CD8-positive, alpha-beta memory T cell (primary cell): ENCODE measurements around the gene SMCO2. TPM values are rescaled to one million over a fixed set of nuclear protein-coding genes. Genes with fewer than 3 reads are reported as not detected.

Source experiments
- CTCF ChIA-PET: fragments of 350-600 bp; sonication (Branson Sonifier 250); formaldehyde crosslinking; loops from one replicate; lab custom pipeline; 2021; ENCODE audit warnings: antibody characterized with exemption; lab: Charles Lee
- POLR2A ChIA-PET: fragments of 350-600 bp; sonication (Branson Sonifier 250); formaldehyde crosslinking; loops from one replicate; lab custom pipeline; 2021; ENCODE audit warnings: antibody characterized with exemption; lab: Charles Lee
- DNase-seq, 5 donors: peaks; one replicate each; pipeline versions ENCODE4 v3.0.0 to v3.0.0-alpha.2; 2020 to 2022; ENCODE audit warnings: mixed read lengths in 1 of 5
- H3K27ac ChIP-seq: one replicate; pipeline ENCODE4 v1.7.0; 2013; ENCODE audit warnings: low read depth, mild to moderate bottlenecking, low read length, moderate library complexity
- H3K27me3 ChIP-seq: 2 replicates; pipeline ENCODE4 v1.7.0; 2013; ENCODE audit warnings: low read length, mild to moderate bottlenecking; ENCODE audit not compliant: insufficient read depth, poor library complexity, severe bottlenecking
- H3K36me3 ChIP-seq: 2 replicates; pipeline ENCODE4 v1.7.0; 2013; ENCODE audit warnings: mild to moderate bottlenecking, low read length, moderate library complexity; ENCODE audit not compliant: insufficient read depth
- H3K4me1 ChIP-seq: 2 replicates; pipeline ENCODE4 v1.7.0; 2013; ENCODE audit warnings: mild to moderate bottlenecking, low read length, moderate library complexity; ENCODE audit not compliant: insufficient read depth
- H3K4me3 ChIP-seq: 2 replicates; pipeline ENCODE4 v1.7.0; 2013; ENCODE audit warnings: mild to moderate bottlenecking, low read length
- H3K9me3 ChIP-seq: 2 replicates; pipeline ENCODE4 v1.7.0; 2013; ENCODE audit warnings: mild to moderate bottlenecking, low read length
- H3K27ac Mint-ChIP-seq, 8 donors: one replicate each; pipeline ENCODE4 v1.8.0; 2020 to 2021; ENCODE audit warnings: mixed read lengths in 8 of 8, mild to moderate bottlenecking in 6 of 8, inconsistent platforms in 3 of 8, moderate library complexity in 3 of 8
- H3K27me3 Mint-ChIP-seq, 2 donors: one replicate each; pipeline ENCODE4 v1.8.0; 2020 to 2021; ENCODE audit warnings: mixed read lengths in 2 of 2, mild to moderate bottlenecking in 1 of 2, moderate library complexity in 1 of 2
- H3K36me3 Mint-ChIP-seq, 3 donors: one replicate each; pipeline ENCODE4 v1.8.0; 2020 to 2021; ENCODE audit warnings: mixed read lengths in 3 of 3, inconsistent platforms in 1 of 3, mild to moderate bottlenecking in 1 of 3
- H3K4me1 Mint-ChIP-seq, 3 donors: one replicate each; pipeline ENCODE4 v1.8.0; 2020 to 2021; ENCODE audit warnings: mixed read lengths in 3 of 3, inconsistent platforms in 1 of 3, mild to moderate bottlenecking in 1 of 3
- H3K4me3 Mint-ChIP-seq, 7 donors: one replicate each; pipeline ENCODE4 v1.8.0; 2020 to 2021; ENCODE audit warnings: mixed read lengths in 7 of 7, mild to moderate bottlenecking in 6 of 7, moderate library complexity in 4 of 7, inconsistent platforms in 2 of 7
- H3K9me3 Mint-ChIP-seq, 5 donors: one replicate each; pipeline ENCODE4 v1.8.0; 2020 to 2022; ENCODE audit warnings: mixed read lengths in 5 of 5, mild to moderate bottlenecking in 3 of 5, moderate library complexity in 2 of 5, inconsistent platforms in 1 of 5
- polyA plus RNA-seq: library from polyadenylated mRNA; unstranded; fragments of 300-500 nt; fragmentation: Illumina TruSeq; gene quantifications from one replicate; pipeline ENCODE4 v1.2.3, GENCODE V29; 2021
- total RNA-seq, 2 experiments: library from RNA; stranded (reverse); gene quantifications; one replicate each; pipeline ENCODE4 v1.2.3, GENCODE V29; 2021

The SMCO2 gene
- total and polyA plus RNA-seq, 3 experiments from 2014 or later: not detected

DNA sequence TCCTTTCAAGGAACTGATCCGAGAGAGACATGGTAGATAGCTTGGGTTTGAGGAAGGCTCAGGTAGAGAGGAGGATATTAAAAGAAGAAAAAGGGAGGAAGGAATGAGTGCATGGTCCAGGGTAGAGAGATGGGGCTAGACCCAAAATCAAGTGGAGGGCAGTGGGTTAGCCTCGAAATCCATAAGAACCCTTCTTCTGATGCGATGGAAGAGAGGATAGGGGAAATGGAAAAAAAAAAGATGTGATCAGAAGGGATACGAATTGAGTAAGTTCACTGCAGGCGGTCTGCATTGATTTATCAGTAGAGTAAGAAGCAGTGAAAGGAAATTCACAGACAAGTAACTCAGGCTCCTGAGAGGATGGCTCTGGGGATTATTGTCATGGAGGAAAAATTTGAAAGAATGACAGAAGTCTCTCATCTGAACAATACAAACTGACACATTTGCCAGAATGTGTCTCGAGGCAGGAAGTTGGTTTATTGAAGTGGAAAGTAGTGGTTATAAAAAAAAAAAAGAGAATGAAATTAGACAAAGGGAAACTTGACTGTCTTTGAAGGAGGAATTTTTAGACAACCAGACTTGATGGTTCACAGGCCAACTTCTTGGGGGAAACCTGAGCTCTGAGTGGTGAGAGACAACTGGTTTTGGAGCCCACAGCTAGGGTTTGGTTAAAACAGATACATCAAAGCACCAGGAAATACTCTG lies 87.7 kb downstream of the SMCO2 start:
- Histone ChIP-seq H3K9me3 (no peaks in the 10 kb centered on the region), H3K4me3 (no peak overlapping the region), H3K36me3 (no peaks in the 10 kb centered on the region), H3K27me3 (no peaks in the 10 kb centered on the region), H3K4me1 (peaks cover 20% of the 10 kb centered on the region), H3K27ac (no peak overlapping the region)
- Mint-ChIP-seq H3K9me3 (no peaks in the 10 kb centered on the region), H3K36me3 (no peaks in the 10 kb centered on the region), H3K4me1 (peaks cover 16 to 24% (median 18%) of the 10 kb centered on the region in 3 donors), H3K27me3 (peaks cover 0 to 5% of the 10 kb centered on the region in 2 donors), H3K4me3 (peak overlapping the region in 5 of 7 donors; percentile 10 to 41 (median 20)), H3K27ac (peak overlapping the region in 7 of 8 donors; percentile 3 to 60 (median 18))
- POLR2A ChIA-PET: no interaction called here
- CTCF ChIA-PET: no interaction called here
- DNase-seq: peak in 2 of 5 donors; percentile 23 to 67

DNA sequence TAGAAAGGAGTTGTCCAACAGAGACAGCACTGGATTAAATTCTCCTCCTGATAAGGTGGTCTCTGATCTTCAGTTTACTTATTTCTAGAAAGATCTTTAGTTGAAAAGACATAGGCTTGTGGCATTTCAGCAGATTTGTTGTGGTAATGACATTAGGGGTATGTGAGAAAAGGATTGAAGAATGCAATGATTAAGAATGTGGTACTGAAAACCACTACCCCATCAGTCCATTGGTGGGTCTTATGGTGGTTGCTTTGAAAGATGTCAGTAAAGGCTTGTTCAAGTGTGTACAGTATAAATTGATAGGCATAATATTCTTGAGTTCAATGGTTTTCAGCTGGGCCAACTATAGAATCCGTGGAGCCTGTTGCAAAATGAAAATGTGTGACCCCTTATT lies 88.2 kb downstream of the SMCO2 start:
- H3K4me1 ChIP-seq: peaks cover 20% of the 10 kb centered on the region
- no peak overlapping the region for H3K27ac ChIP-seq
- DNase-seq: no peak
- H3K4me1 Mint-ChIP-seq: peaks cover 16 to 24% (median 18%) of the 10 kb centered on the region in 3 donors
- no peaks in the 10 kb centered on the region for H3K36me3 Mint-ChIP-seq
- no peaks in the 10 kb centered on the region for H3K27me3 ChIP-seq
- ChIA-PET POLR2A (no interaction called here), CTCF (no interaction called here)
- H3K9me3 Mint-ChIP-seq: no peaks in the 10 kb centered on the region
- peak overlapping the region in 4 of 7 donors; percentile 6 to 41 (median 23) for H3K4me3 Mint-ChIP-seq
- H3K36me3 ChIP-seq: no peaks in the 10 kb centered on the region
- H3K9me3 ChIP-seq: no peaks in the 10 kb centered on the region
- H3K4me3 ChIP-seq: no peak overlapping the region
- H3K27me3 Mint-ChIP-seq: peaks cover 0 to 5% of the 10 kb centered on the region in 2 donors
- H3K27ac Mint-ChIP-seq: peak overlapping the region in 4 of 8 donors; percentile 3 to 60 (median 48)

DNA sequence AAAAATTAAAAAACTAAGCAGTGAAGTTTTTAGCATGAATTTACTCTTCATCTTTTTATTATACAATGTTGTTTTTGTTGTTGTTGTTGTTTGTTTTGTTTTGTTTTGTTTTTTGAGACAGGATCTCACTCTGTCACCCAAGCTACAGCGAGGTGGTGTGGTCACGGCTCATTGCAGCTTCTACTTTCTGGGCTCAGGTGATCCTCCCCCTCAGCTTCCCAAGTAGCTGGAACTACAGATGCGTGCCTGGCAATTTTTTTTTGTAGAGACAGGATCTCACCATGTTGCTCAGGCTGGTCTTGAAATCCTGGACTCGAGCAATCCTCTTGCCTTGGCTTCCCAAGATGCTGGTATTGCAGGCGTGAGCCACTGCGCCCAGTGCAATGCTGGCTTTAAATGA lies 88.8 kb downstream of the SMCO2 start:
- Mint-ChIP-seq H3K4me1 (peaks cover 16 to 24% (median 18%) of the 10 kb centered on the region in 3 donors), H3K9me3 (no peaks in the 10 kb centered on the region), H3K36me3 (no peaks in the 10 kb centered on the region), H3K27me3 (peaks cover 0 to 5% of the 10 kb centered on the region in 2 donors), H3K4me3 (no peak overlapping the region), H3K27ac (no peak overlapping the region)
- Histone ChIP-seq H3K36me3 (no peaks in the 10 kb centered on the region), H3K9me3 (no peaks in the 10 kb centered on the region), H3K4me3 (no peak overlapping the region), H3K27me3 (no peaks in the 10 kb centered on the region), H3K27ac (no peak overlapping the region), H3K4me1 (peaks cover 20% of the 10 kb centered on the region)
- POLR2A ChIA-PET: no interaction called here
- CTCF ChIA-PET: no interaction called here
- DNase-seq: no peak

DNA sequence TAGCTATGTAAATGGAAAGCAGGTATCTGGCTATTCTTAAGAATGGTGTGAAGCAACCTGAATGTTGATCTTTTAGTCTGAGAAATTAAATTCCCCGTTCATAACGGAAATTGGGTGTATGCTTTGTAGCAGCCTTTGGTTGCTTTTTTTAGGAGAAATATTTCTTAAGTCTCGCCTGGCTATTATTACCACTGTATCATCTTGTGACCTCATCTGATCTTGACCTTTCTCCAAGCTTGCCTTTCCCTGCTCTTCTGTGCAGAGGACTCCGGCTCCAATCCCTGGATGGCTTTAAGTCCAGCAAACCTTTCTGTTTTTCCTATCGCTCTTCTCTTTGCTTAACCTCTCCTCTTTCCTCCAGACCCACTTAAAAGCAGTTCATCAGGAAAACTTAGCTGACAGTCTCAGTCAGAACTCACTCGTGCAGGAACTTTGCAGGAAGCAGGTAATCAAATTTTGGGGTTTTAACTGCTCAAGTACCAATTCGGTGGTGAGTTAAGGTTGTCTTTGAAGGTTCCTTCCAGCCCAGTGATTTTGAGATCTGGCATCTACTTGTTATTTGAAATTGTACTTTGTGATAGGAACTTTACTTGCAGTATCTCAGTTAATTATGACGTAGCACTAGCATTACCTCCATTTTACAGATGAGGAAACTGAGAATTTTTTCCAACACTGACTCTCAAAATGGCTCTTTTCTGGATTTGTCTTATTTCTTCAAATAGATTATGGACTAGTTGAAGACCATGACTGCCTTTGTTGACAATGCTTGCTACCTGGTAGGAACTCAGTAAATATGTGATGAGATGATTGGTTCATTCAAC lies 91.5 kb downstream of the SMCO2 start:
- Histone ChIP-seq H3K27ac (no peak overlapping the region), H3K4me1 (peaks cover 20% of the 10 kb centered on the region), H3K4me3 (no peak overlapping the region), H3K36me3 (no peaks in the 10 kb centered on the region), H3K9me3 (no peaks in the 10 kb centered on the region), H3K27me3 (no peaks in the 10 kb centered on the region)
- Mint-ChIP-seq H3K27ac (no peak overlapping the region), H3K9me3 (peaks cover 0 to 5% (median 0%) of the 10 kb centered on the region in 5 donors), H3K4me3 (no peak overlapping the region), H3K4me1 (peaks cover 16 to 24% (median 18%) of the 10 kb centered on the region in 3 donors), H3K36me3 (peaks cover 0 to 3% (median 0%) of the 10 kb centered on the region in 3 donors), H3K27me3 (peaks cover 3 to 11% of the 10 kb centered on the region in 2 donors)
- DNase-seq: no peak
- POLR2A ChIA-PET: no interaction called here
- CTCF ChIA-PET: no interaction called here

DNA sequence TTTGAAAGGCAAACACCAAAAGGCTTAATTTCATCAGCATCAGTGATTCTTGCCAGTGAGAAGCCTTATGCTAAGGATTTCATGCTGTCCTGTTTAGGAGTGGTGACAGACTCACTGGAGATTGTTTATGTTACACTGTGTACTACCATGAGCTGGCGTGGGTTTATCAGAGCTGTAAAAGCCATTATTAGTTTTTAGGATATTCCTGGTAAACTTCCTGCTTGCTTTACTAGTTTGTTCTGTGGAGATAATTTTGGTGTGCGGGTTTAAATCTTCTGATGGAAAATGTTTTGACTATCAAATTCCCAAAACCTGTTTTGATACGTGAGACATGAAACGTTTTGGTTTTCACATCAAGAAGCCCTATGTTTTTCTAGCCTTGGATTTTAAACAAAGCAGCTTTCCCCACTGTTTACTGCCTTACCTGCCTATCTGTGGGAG lies 92.7 kb downstream of the SMCO2 start:
- no peak overlapping the region for H3K27ac Mint-ChIP-seq
- H3K4me1 Mint-ChIP-seq: peaks cover 8 to 15% (median 11%) of the 10 kb centered on the region in 3 donors
- Histone ChIP-seq H3K4me3 (no peak overlapping the region), H3K36me3 (no peaks in the 10 kb centered on the region), H3K27me3 (no peaks in the 10 kb centered on the region), H3K4me1 (peaks cover 12% of the 10 kb centered on the region), H3K9me3 (no peaks in the 10 kb centered on the region), H3K27ac (no peak overlapping the region)
- H3K27me3 Mint-ChIP-seq: peaks cover 6 to 18% of the 10 kb centered on the region in 2 donors
- H3K36me3 Mint-ChIP-seq: peaks cover 0 to 4% (median 0%) of the 10 kb centered on the region in 3 donors
- ChIA-PET CTCF (no interaction called here), POLR2A (no interaction called here)
- no peak for DNase-seq
- peaks cover 0 to 5% (median 0%) of the 10 kb centered on the region in 5 donors for H3K9me3 Mint-ChIP-seq
- H3K4me3 Mint-ChIP-seq: no peak overlapping the region

DNA sequence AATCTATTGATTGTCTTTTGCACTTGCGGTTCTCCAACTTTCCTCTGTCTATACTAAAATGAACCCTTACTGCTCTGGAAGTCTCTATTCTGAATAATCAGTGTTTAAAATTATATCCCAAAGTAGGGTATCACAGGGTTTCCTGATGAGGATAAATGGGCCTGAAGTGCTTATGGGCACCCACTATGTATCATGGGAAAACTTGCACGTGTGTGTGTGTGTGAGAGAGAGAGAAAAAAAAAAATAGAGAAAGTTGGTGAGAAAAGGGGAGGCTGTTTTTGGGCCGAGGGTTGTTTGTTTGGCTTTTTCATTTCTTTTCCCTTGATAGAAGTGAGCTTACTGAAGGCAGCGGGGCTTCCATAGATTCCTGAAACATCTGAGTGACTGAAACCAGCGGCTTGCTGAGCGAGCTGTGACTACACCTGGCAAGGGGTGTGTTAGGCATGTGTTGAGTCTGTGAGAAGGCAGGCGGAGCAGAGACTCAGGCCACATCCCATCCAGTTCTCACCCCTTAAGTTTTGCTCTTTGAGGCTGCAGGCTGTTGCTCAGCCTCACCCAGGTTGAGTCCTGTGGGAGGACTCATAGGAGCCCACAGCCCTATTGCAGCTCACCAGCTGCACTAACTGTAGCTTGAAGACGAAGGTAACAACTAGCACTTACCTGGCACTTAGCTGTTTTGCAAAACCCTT lies 94.6 kb downstream of the SMCO2 start:
- no peak overlapping the region for H3K27ac Mint-ChIP-seq
- Histone ChIP-seq H3K9me3 (no peaks in the 10 kb centered on the region), H3K27me3 (no peaks in the 10 kb centered on the region), H3K27ac (no peak overlapping the region), H3K36me3 (no peaks in the 10 kb centered on the region), H3K4me1 (no peaks in the 10 kb centered on the region), H3K4me3 (no peak overlapping the region)
- H3K4me3 Mint-ChIP-seq: no peak overlapping the region
- peaks cover 0 to 9% (median 0%) of the 10 kb centered on the region in 3 donors for H3K36me3 Mint-ChIP-seq
- H3K4me1 Mint-ChIP-seq: peaks cover 0 to 7% (median 0%) of the 10 kb centered on the region in 3 donors
- DNase-seq: no peak
- H3K9me3 Mint-ChIP-seq: peaks cover 0 to 5% (median 0%) of the 10 kb centered on the region in 5 donors
- peaks cover 4 to 27% of the 10 kb centered on the region in 2 donors for H3K27me3 Mint-ChIP-seq
- POLR2A ChIA-PET: no interaction called here
- CTCF ChIA-PET: interaction anchor here (1.2 kb wide), 1 partner anchor 106 kb away, joined by 3 read pairs; no protein-coding TSS in a partner anchor

DNA sequence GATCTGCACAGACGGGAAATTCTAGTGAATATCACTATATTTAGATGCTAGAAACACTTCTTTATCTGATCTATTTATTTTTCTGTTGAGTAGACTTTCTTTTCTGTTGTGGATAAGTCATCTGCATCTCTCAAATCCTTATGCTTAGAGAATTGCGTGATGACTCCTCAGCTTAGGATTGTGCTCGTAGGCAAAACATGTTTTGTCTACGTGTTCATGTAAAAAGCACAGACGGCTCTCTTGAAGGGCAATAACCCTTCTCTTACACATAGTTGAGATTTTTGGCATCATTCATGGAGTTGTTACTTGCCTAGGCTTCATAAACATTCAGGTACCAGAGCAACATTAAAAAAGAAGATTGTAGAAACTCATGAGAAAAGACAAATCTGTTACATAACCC lies 96.1 kb downstream of the SMCO2 start:
- no peaks in the 10 kb centered on the region for H3K4me1 ChIP-seq
- no peak overlapping the region for H3K4me3 Mint-ChIP-seq
- no peaks in the 10 kb centered on the region for H3K9me3 ChIP-seq
- H3K27me3 ChIP-seq: no peaks in the 10 kb centered on the region
- H3K9me3 Mint-ChIP-seq: peaks cover 0 to 5% (median 0%) of the 10 kb centered on the region in 5 donors
- H3K27ac ChIP-seq: no peak overlapping the region
- H3K27me3 Mint-ChIP-seq: peaks cover 5 to 31% of the 10 kb centered on the region in 2 donors
- ChIA-PET POLR2A (no interaction called here), CTCF (interaction anchor here (1.2 kb wide), 1 partner anchor 108 kb away, joined by 3 read pairs; no protein-coding TSS in a partner anchor)
- no peaks in the 10 kb centered on the region for H3K36me3 ChIP-seq
- H3K27ac Mint-ChIP-seq: no peak overlapping the region
- no peak for DNase-seq
- H3K4me1 Mint-ChIP-seq: peaks cover 0 to 7% (median 0%) of the 10 kb centered on the region in 3 donors
- H3K36me3 Mint-ChIP-seq: peaks cover 0 to 9% (median 0%) of the 10 kb centered on the region in 3 donors
- H3K4me3 ChIP-seq: no peak overlapping the region
